A549 (cell line): Measurements from ENCODE around the gene GMDS. TPM values are rescaled to one million over a fixed set of nuclear protein-coding genes. Genes with fewer than 3 reads are reported as not detected.

ENCODE experiments used
- ATAC-seq, 2 experiments: fragments of 200-7000 bp in 1 of 2; fragments of >200 bp in 1 of 2; cut with Nextera tagmentation in 1 of 2; cut with Tn5 transposase in 1 of 2; 3 replicates each; pipeline versions ENCODE4 v1.8.0 to v1.9.1; 2018 to 2020; ENCODE audit warnings: mild to moderate bottlenecking in 1 of 2, moderate library complexity in 1 of 2
- CTCF ChIA-PET: fragments of 300-600 bp; sonication (Branson Sonifier 250); formaldehyde crosslinking; extraction: SDS; loops from one replicate; lab custom pipeline; 2021; ENCODE audit warnings: antibody characterized with exemption, inconsistent platforms; lab: Yijun Ruan, JAX
- POLR2A ChIA-PET: fragments of 350-600 bp; formaldehyde crosslinking; extraction: SDS; loops from one replicate; lab custom pipeline; 2021; ENCODE audit warnings: antibody characterized with exemption, inconsistent platforms; lab: Yijun Ruan, JAX
- DNase-seq, 2 experiments: peaks; one replicate each; pipeline versions ENCODE4 v3.0.0 to v3.0.0-alpha.2; 2011 to 2016; ENCODE audit warnings: low read depth in 1 of 2, low spot score in 1 of 2
- FAIRE-seq: peaks from 2 replicates; lab custom pipeline; 2011; peaks lifted over from hg19 to GRCh38; lab: Jason Lieb, UNC
- H3K27ac ChIP-seq, 2 experiments: fragments of >200 bp; sonication (Bioruptor Twin); formaldehyde crosslinking; 3 replicates each; pipeline ENCODE4 v1.5.1; 2016 to 2017
- H3K4me1 ChIP-seq: fragments of >200 bp; sonication (Bioruptor Twin); formaldehyde crosslinking; 3 replicates; pipeline ENCODE4 v1.6.1; 2016
- H3K4me2 ChIP-seq: fragments of >200 bp; sonication (Bioruptor Twin); formaldehyde crosslinking; 3 replicates; pipeline ENCODE4 v1.6.1; 2016
- H3K4me3 ChIP-seq: fragments of >200 bp; sonication (Bioruptor Twin); formaldehyde crosslinking; 3 replicates; pipeline ENCODE4 v1.5.1; 2016
- H3K9me3 ChIP-seq: fragments of >200 bp; sonication (Bioruptor Twin); formaldehyde crosslinking; 3 replicates; pipeline ENCODE4 v1.6.1; 2016
- CBX2 ChIP-seq: fragments of 200-600 bp; sonication (generic); IDR thresholded peaks from 2 replicates; pipeline ENCODE4 v1.6.1; 2016; ENCODE audit warnings: low read depth, mild to moderate bottlenecking, borderline replicate concordance
- EHF ChIP-seq: fragments of 250-450 bp; sonication (Bioruptor Pico); IDR thresholded peaks from 2 replicates; pipeline ENCODE4 v1.5.0; 2020; ENCODE audit warnings: mild to moderate bottlenecking
- ESRRA ChIP-seq: fragments of 150-350 bp; IDR thresholded peaks from 2 replicates; pipeline ENCODE4 v1.6.1; 2014; ENCODE audit warnings: mild to moderate bottlenecking, low read length, borderline replicate concordance
- FOSL2 ChIP-seq, 2 experiments: fragments of 450-650 bp in 1 of 2; fragments of >200 bp in 1 of 2; sonication (Bioruptor Twin) in 1 of 2; formaldehyde crosslinking; IDR thresholded peaks; 2 replicates each; pipeline versions ENCODE4 v1.5.0 to v1.6.1; 2016 to 2020; ENCODE audit warnings: mild to moderate bottlenecking in 1 of 2, moderate library complexity in 1 of 2
- GATA3 ChIP-seq: IDR thresholded peaks from 2 replicates; pipeline ENCODE4 v1.6.1; 2012; ENCODE audit warnings: borderline replicate concordance
- HDAC2 ChIP-seq: fragments of 200-600 bp; sonication (generic); IDR thresholded peaks from 2 replicates; pipeline ENCODE4 v1.6.1; 2016
- HOXB13 ChIP-seq: fragments of 250-450 bp; sonication (Bioruptor Pico); IDR thresholded peaks from 2 replicates; pipeline ENCODE4 v1.5.0; 2020; ENCODE audit warnings: low read depth, mild to moderate bottlenecking, moderate library complexity
- JUNB ChIP-seq: fragments of >200 bp; sonication (Bioruptor Twin); formaldehyde crosslinking; IDR thresholded peaks from 2 replicates; pipeline ENCODE4 v1.6.1; 2016
- KDM1A ChIP-seq: fragments of 200-600 bp; sonication (generic); IDR thresholded peaks from 2 replicates; pipeline ENCODE4 v1.6.1; 2016; ENCODE audit warnings: low read depth, mild to moderate bottlenecking
- MAFK ChIP-seq: fragments of 450-650 bp; IDR thresholded peaks from 2 replicates; pipeline ENCODE4 v1.6.1; 2014; ENCODE audit not compliant: partially characterized antibody
- NPAS2 ChIP-seq: fragments of 250-450 bp; sonication (Bioruptor Pico); IDR thresholded peaks from 2 replicates; pipeline ENCODE4 v1.8.0; 2022; ENCODE audit warnings: mild to moderate bottlenecking, moderate library complexity, borderline replicate concordance
- POLR2A ChIP-seq: IDR thresholded peaks from 2 replicates; pipeline ENCODE4 v1.6.1; 2012; ENCODE audit warnings: mild to moderate bottlenecking, low read length
- RFX5 ChIP-seq: fragments of 450-650 bp; IDR thresholded peaks from 2 replicates; pipeline ENCODE4 v1.7.1; 2014; ENCODE audit warnings: antibody characterized with exemption, mild to moderate bottlenecking, moderate library complexity
- ZC3H11A ChIP-seq: fragments of 450-650 bp; IDR thresholded peaks from 2 replicates; pipeline ENCODE4 v1.6.1; 2014; ENCODE audit warnings: antibody characterized with exemption, mild to moderate bottlenecking
- ZFP36 ChIP-seq: fragments of 450-650 bp; IDR thresholded peaks from 2 replicates; pipeline ENCODE4 v1.6.1; 2014; ENCODE audit warnings: borderline replicate concordance; ENCODE audit not compliant: partially characterized antibody
- ZSCAN20 ChIP-seq: fragments of 250-450 bp; sonication (Bioruptor Pico); IDR thresholded peaks from 2 replicates; pipeline ENCODE4 v1.8.0; 2022; ENCODE audit warnings: mild to moderate bottlenecking, moderate library complexity
- WGBS: methylation state at CpG from one replicate; pipeline ENCODE4 v1.1.6; 2017; ENCODE audit errors: missing lambda C conversion rate; 5-methylcytosine and 5-hydroxymethylcytosine counted together
- polyA plus RNA-seq, 4 experiments: library from polyadenylated mRNA; depleted of rRNA in 3 of 4; stranded (reverse); fragments of >200 nt; fragmentation: RNase III in 1 of 4; extraction: RNeasy Plus Mini Kit Qiagen cat#74134 plus additional on column Dnase treatment in 1 of 4; gene quantifications; 2 replicates in 3 of 4; 3 replicates in 1 of 4; pipeline ENCODE4 v1.2.3, GENCODE V29; 2011 to 2017
- TF ChIP-seq, protein P1 (sequence below): IDR thresholded peaks from 2 replicates; pipeline ENCODE4 v1.6.1; 2012
- TF ChIP-seq, protein P2 (sequence below): fragments of >200 bp; sonication (Bioruptor Twin); formaldehyde crosslinking; IDR thresholded peaks from 3 replicates; pipeline ENCODE4 v1.6.1; 2016
- TF ChIP-seq, protein P3 (sequence below): fragments of 150-350 bp; IDR thresholded peaks from 2 replicates; pipeline ENCODE4 v1.6.1; 2014; ENCODE audit warnings: low read depth, mild to moderate bottlenecking, low read length
- TF ChIP-seq, protein P4 (sequence below): IDR thresholded peaks from 2 replicates; pipeline ENCODE4 v1.6.1; 2012
- TF ChIP-seq, protein P5 (sequence below): fragments of >200 bp; sonication (Bioruptor Twin); formaldehyde crosslinking; IDR thresholded peaks from 2 replicates; pipeline ENCODE4 v1.6.1; 2016
- TF ChIP-seq, protein P6 (sequence below): IDR thresholded peaks from 2 replicates; pipeline ENCODE4 v1.6.1; 2012; ENCODE audit warnings: low read depth, borderline replicate concordance

Gene GMDS
- polyA plus RNA-seq, 2 of the 4 experiments (the other 2 are of a cell fraction), result 9.9 to 12.4 TPM

DNA sequence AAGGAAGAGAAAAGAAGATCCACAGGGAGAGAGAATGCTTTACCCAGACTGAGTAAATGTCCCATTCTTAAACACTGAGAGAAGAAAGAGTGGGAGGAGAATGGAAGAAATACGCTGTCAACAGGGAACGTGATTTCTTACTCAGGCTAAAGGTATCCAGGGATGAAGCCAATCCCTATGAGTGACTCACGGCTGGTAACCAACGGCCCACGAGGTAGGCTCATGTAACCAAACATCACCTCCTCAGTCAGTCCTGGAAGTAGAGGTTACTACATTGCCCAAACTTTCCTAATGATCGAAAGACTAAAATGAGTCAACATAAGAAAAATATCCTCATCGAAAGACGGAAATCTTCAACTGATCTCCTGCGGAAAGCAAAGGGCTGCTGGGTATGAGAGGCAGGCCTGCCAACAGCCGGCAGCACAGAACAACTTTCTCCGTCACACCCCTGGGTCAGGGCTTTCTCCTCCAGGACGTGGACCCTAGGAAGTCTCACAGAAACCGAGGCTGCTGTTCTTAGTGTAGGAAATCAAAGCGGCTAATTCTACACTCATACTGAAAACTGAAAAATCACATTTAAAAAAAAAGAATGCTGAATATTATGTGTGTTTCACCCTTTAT is 292.6 kb downstream of the GMDS start:
- ChIA-PET CTCF (no interaction called here), POLR2A (no interaction called here)
- ATAC-seq (peak; percentile 88 to 98), FAIRE-seq (no peak), DNase-seq (peak; percentile 18 to 60)
- no peaks in the 10 kb centered on the region for H3K9me3 ChIP-seq
- no peak overlapping the region for H3K4me3 ChIP-seq
- H3K27ac ChIP-seq, result no peak overlapping the region
- 56% methylated on average over 14 of the region's 14 CpGs for WGBS
- H3K4me1 ChIP-seq, result 0 out of 3 replicates have a peak, but pooled peaks cover 10% of the 10 kb centered on the region
- H3K4me2 ChIP-seq, result 0 out of 3 replicates have a peak overlapping the region, but pooled peaks have one; percentile 12
- TF ChIP-seq FOSL2 (IDR thresholded peaks at IDR 0.05) (no peak), FOSL2 (CRISPR knock-in tag; IDR thresholded peaks at IDR 0.05) (peak; percentile 54), JUNB (peak; percentile 24; the same call in 1 of the 2 replicates), KDM1A (no peak)
- TF ChIP-seq, protein P1, sequence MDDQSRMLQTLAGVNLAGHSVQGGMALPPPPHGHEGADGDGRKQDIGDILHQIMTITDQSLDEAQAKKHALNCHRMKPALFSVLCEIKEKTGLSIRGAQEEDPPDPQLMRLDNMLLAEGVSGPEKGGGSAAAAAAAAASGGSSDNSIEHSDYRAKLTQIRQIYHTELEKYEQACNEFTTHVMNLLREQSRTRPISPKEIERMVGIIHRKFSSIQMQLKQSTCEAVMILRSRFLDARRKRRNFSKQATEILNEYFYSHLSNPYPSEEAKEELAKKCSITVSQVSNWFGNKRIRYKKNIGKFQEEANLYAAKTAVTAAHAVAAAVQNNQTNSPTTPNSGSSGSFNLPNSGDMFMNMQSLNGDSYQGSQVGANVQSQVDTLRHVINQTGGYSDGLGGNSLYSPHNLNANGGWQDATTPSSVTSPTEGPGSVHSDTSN, result no peak

DNA sequence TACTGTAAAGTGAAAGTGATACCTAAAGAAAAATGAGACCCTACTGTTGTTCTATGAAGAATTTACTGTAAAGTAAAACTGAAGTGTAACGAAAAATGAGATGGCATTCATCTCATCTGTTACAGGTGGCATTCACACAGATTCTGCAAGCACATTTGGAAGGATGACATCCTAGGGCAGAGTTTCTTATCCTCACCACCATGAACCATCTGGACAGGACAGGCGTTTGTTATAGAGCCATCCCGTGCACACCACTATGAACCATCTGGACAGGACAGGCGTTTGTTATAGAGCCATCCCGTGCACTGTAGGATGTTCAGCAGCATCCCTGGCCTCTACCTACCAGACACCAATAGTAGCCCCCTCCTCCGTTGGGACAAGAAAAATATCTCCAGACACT is 294.8 kb downstream of the GMDS start:
- POLR2A ChIA-PET, result no interaction called here
- no peak for FAIRE-seq
- WGBS, result 85% methylated on average over 6 of the region's 6 CpGs
- no peak overlapping the region for H3K4me2 ChIP-seq
- no peaks in the 10 kb centered on the region for H3K9me3 ChIP-seq
- no peak overlapping the region for H3K4me3 ChIP-seq
- H3K27ac ChIP-seq, result no peak overlapping the region
- 0 out of 3 replicates have a peak, but pooled peaks cover 10% of the 10 kb centered on the region for H3K4me1 ChIP-seq
- CTCF ChIA-PET, result no interaction called here
- TF ChIP-seq, protein P2, sequence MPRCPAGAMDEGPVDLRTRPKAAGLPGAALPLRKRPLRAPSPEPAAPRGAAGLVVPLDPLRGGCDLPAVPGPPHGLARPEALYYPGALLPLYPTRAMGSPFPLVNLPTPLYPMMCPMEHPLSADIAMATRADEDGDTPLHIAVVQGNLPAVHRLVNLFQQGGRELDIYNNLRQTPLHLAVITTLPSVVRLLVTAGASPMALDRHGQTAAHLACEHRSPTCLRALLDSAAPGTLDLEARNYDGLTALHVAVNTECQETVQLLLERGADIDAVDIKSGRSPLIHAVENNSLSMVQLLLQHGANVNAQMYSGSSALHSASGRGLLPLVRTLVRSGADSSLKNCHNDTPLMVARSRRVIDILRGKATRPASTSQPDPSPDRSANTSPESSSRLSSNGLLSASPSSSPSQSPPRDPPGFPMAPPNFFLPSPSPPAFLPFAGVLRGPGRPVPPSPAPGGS, result no peak
- TF ChIP-seq MAFK (no peak), POLR2A (no peak), ZC3H11A (no peak), EHF (no peak), RFX5 (no peak), NPAS2 (CRISPR knock-in tag) (no peak), HOXB13 (CRISPR knock-in tag) (no peak), GATA3 (no peak), HDAC2 (no peak), CBX2 (no peak), ZSCAN20 (CRISPR knock-in tag) (no peak), ESRRA (no peak), ZFP36 (no peak)
- TF ChIP-seq, protein P3, sequence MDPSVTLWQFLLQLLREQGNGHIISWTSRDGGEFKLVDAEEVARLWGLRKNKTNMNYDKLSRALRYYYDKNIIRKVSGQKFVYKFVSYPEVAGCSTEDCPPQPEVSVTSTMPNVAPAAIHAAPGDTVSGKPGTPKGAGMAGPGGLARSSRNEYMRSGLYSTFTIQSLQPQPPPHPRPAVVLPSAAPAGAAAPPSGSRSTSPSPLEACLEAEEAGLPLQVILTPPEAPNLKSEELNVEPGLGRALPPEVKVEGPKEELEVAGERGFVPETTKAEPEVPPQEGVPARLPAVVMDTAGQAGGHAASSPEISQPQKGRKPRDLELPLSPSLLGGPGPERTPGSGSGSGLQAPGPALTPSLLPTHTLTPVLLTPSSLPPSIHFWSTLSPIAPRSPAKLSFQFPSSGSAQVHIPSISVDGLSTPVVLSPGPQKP, result no peak
- TF ChIP-seq, protein P4, sequence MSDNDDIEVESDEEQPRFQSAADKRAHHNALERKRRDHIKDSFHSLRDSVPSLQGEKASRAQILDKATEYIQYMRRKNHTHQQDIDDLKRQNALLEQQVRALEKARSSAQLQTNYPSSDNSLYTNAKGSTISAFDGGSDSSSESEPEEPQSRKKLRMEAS, result no peak
- TF ChIP-seq, protein P5, sequence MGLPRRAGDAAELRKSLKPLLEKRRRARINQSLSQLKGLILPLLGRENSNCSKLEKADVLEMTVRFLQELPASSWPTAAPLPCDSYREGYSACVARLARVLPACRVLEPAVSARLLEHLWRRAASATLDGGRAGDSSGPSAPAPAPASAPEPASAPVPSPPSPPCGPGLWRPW, result no peak
- TF ChIP-seq, protein P6, sequence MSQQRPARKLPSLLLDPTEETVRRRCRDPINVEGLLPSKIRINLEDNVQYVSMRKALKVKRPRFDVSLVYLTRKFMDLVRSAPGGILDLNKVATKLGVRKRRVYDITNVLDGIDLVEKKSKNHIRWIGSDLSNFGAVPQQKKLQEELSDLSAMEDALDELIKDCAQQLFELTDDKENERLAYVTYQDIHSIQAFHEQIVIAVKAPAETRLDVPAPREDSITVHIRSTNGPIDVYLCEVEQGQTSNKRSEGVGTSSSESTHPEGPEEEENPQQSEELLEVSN, result no peak
- ATAC-seq, result no peak
- DNase-seq, result no peak
